ENCODE measurements around the gene NUDT5.

NUDT5 gene

GRCh38 chr10:12135631-12136030 lies 60.1 kb downstream of the NUDT5 start:
- no peak for ATAC-seq

GRCh38 chr10:12130237-12130872 lies 65.3 kb downstream of the NUDT5 start:
- TF ChIP-seq RARB (CRISPR knock-in tag; IDR thresholded peaks at IDR 0.05): no peak
- no peak for TF ChIP-seq SNAI2 (CRISPR knock-in tag; IDR thresholded peaks at IDR 0.05)
- no peak for TF ChIP-seq ZFP30 (CRISPR knock-in tag; IDR thresholded peaks at IDR 0.05)
- TF ChIP-seq ZNF8 (CRISPR knock-in tag; IDR thresholded peaks at IDR 0.05): no peak
- ATAC-seq: peak; percentile 84

More at GRCh38 chr10:12135631-12136030, 60.1 kb downstream of the NUDT5 start:
- no peak for TF ChIP-seq ZFP3 (CRISPR knock-in tag; IDR thresholded peaks at IDR 0.05)
- no peak for TF ChIP-seq CSDC2 (CRISPR knock-in tag; IDR thresholded peaks at IDR 0.05)
- TF ChIP-seq PPARA (CRISPR knock-in tag; IDR thresholded peaks at IDR 0.05; ENCODE audit: borderline replicate concordance): no peak
- no peak for TF ChIP-seq RARB (CRISPR knock-in tag; IDR thresholded peaks at IDR 0.05)
- no peak for TF ChIP-seq ISL1 (CRISPR knock-in tag; IDR thresholded peaks at IDR 0.05)
- no peak for TF ChIP-seq TSHZ2 (CRISPR knock-in tag; IDR thresholded peaks at IDR 0.05)
- TF ChIP-seq ZNF8 (CRISPR knock-in tag; IDR thresholded peaks at IDR 0.05): no peak
- no peak for TF ChIP-seq TCF4 (CRISPR knock-in tag; IDR thresholded peaks at IDR 0.05; ENCODE audit: borderline replicate concordance)
- TF ChIP-seq GLIS3 (CRISPR knock-in tag; IDR thresholded peaks at IDR 0.05): no peak
- no peak for TF ChIP-seq ZFP30 (CRISPR knock-in tag; IDR thresholded peaks at IDR 0.05)
- no peak for TF ChIP-seq PATZ1 (CRISPR knock-in tag; IDR thresholded peaks at IDR 0.05; ENCODE audit: borderline replicate concordance)
- TF ChIP-seq ESRRG (CRISPR knock-in tag; IDR thresholded peaks at IDR 0.05): no peak
- TF ChIP-seq OSR1 (CRISPR knock-in tag; IDR thresholded peaks at IDR 0.05): no peak
- no peak for TF ChIP-seq SNAI2 (CRISPR knock-in tag; IDR thresholded peaks at IDR 0.05)

GRCh38 chr10:12129222-12130111 lies 66.2 kb downstream of the NUDT5 start, which contains the start of gene SEC61A2:
Gene SEC61A2, plus strand, starts transcription at chr10:12129677. Its CDS starts 111 bp downstream, at chr10:12129788.
- peak; percentile 92 for ATAC-seq
- TF ChIP-seq SNAI2 (CRISPR knock-in tag; IDR thresholded peaks at IDR 0.05): no peak
- TF ChIP-seq ESRRG (CRISPR knock-in tag; IDR thresholded peaks at IDR 0.05): no peak
- TF ChIP-seq ARNTL (CRISPR knock-in tag; IDR thresholded peaks at IDR 0.05; ENCODE audit: borderline replicate concordance, low read depth): no peak
- no peak for TF ChIP-seq ZFP3 (CRISPR knock-in tag; IDR thresholded peaks at IDR 0.05)
- no peak for TF ChIP-seq POU6F1 (CRISPR knock-in tag; IDR thresholded peaks at IDR 0.05; ENCODE audit: borderline replicate concordance, low read depth)
- no peak for TF ChIP-seq PATZ1 (CRISPR knock-in tag; IDR thresholded peaks at IDR 0.05; ENCODE audit: borderline replicate concordance)
- no peak for TF ChIP-seq TSHZ2 (CRISPR knock-in tag; IDR thresholded peaks at IDR 0.05)
- no peak for TF ChIP-seq CSDC2 (CRISPR knock-in tag; IDR thresholded peaks at IDR 0.05)
- no peak for TF ChIP-seq TCF4 (CRISPR knock-in tag; IDR thresholded peaks at IDR 0.05; ENCODE audit: borderline replicate concordance)
- no peak for TF ChIP-seq CSRNP3 (CRISPR knock-in tag; IDR thresholded peaks at IDR 0.05)
- TF ChIP-seq ZNF565 (CRISPR knock-in tag; conservative IDR thresholded peaks at IDR 0.05; ENCODE audit: low read depth): no peak
